HG02981 (cell line): Measurements from ENCODE around the gene DMRT2.

ENCODE experiments used
- ATAC-seq: cut with Tn5 transposase; IDR thresholded peaks from one replicate; pipeline ENCODE4 v1.9.1; 2021; ENCODE audit warnings: mild to moderate bottlenecking, moderate library complexity; ENCODE audit not compliant: unreplicated experiment

DMRT2 gene

GRCh38 chr9:1086517-1086916 lies 36.4 kb downstream of the DMRT2 start:
- ATAC-seq: no peak

GRCh38 chr9:1087120-1087881 lies 37.1 kb downstream of the DMRT2 start:
- ATAC-seq: no peak

GRCh38 chr9:1094749-1095148 lies 44.6 kb downstream of the DMRT2 start:
- ATAC-seq: no peak

GRCh38 chr9:1096155-1096964 lies 46.2 kb downstream of the DMRT2 start:
- no peak for ATAC-seq

- no peak for ATAC-seq
Measured at GRCh38 chr9:1098551-1098950, 48.4 kb downstream of the DMRT2 start.

- ATAC-seq: no peak
Measured at GRCh38 chr9:1100201-1100600, 50.0 kb downstream of the DMRT2 start.

GRCh38 chr9:1100945-1101344 lies 50.8 kb downstream of the DMRT2 start:
- no peak for ATAC-seq

GRCh38 chr9:1101846-1102641 lies 51.9 kb downstream of the DMRT2 start:
- ATAC-seq: no peak

- ATAC-seq: no peak
Measured at GRCh38 chr9:1102642-1102970, 52.4 kb downstream of the DMRT2 start.
